ENCODE data around the gene ATP8B4.

GRCh38 chr15:49847423-49848281 lies 271.4 kb downstream of the ATP8B4 start:
- TF ChIP-seq EP300 (IDR thresholded peaks at IDR 0.05; ENCODE audit: borderline replicate concordance in 1 of 2, low read depth in 1 of 2, low read length in 1 of 2) (no peak), POLR2AphosphoS5 (IDR thresholded peaks at IDR 0.05; ENCODE audit: low read depth, low read length) (no peak), CTCF (IDR thresholded peaks at IDR 0.05) (no peak), MAX (IDR thresholded peaks at IDR 0.05; ENCODE audit: low read depth) (no peak), FOSL2 (IDR thresholded peaks at IDR 0.05; ENCODE audit: borderline replicate concordance, low read depth) (no peak), TAF1 (IDR thresholded peaks at IDR 0.05; ENCODE audit: borderline replicate concordance, low read depth, low read length) (no peak), MXI1 (IDR thresholded peaks at IDR 0.05; ENCODE audit: low read depth, low read length) (no peak)

Measured in SK-N-SH (cell line).